ENCODE results near the gene OR13A1.
"Not testable (repeated sequence)": the region's sequence is repeated elsewhere in the genome, so short reads cannot be mapped to it uniquely, and the experiment has no call there.

The OR13A1 gene, protein sequence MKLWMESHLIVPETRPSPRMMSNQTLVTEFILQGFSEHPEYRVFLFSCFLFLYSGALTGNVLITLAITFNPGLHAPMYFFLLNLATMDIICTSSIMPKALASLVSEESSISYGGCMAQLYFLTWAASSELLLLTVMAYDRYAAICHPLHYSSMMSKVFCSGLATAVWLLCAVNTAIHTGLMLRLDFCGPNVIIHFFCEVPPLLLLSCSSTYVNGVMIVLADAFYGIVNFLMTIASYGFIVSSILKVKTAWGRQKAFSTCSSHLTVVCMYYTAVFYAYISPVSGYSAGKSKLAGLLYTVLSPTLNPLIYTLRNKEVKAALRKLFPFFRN

DNA sequence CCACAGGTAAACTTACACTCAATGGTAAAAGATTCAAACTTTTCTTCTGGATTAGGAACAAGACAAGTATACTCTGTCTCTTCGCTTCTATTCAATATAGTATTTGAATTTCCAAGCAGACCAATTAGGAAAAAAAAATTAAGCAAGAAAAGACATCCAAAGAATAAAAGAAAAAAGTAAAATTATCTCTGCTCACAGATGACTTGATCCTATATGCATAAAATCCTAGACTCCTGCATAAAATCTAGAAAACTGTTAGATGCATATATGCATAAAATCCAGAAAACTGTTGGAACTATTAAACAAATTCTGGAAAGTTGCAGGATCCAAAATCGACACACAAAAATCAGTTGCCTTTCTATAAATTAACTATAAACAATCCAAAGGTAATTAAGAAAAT lies at the start of gene OR13A1:
Gene OR13A1, minus strand, starts transcription at position 101 of the 400 bp plus-strand sequence. CDS start 11,186 bp downstream, outside the sequence.
- no peak for FAIRE-seq

DNA sequence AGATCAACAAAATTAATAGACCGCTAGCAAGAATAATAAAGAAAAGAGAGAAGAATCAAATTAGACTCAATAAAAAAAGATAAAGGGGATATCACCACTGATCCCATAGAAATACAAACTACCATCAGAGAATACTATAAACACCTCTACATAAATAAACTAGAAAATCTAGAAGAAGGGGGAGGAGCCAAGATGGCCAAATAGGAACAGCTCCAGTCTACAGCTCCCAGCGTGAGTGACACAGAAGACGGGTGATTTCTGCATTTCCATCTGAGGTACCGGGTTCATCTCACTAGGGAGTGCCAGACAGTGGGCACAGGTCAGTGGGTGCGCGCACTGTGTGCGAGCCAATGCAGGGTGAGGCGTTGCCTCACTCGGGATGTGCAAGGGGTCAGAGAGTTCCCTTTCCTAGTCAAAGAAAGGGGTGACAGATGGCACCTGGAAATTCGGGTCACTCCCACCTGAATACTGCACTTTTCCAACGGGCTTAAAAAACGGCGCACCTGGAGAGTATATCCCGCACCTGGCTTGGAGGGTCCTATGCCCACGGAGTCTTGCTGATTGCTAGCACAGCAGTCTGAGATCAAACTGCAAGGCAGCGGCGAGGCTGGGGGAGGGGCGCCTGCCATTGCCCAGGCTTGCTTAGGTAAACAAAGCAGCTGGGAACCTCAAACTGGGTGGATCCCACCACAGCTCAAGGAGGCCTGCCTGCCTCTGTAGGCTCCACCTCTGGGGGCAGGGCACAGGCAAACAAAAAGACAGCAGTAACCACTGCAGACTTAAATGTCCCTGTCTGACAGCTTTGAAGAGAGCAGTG lies 46.8 kb upstream of the OR13A1 start:
- FAIRE-seq, result not testable (repeated sequence)

DNA sequence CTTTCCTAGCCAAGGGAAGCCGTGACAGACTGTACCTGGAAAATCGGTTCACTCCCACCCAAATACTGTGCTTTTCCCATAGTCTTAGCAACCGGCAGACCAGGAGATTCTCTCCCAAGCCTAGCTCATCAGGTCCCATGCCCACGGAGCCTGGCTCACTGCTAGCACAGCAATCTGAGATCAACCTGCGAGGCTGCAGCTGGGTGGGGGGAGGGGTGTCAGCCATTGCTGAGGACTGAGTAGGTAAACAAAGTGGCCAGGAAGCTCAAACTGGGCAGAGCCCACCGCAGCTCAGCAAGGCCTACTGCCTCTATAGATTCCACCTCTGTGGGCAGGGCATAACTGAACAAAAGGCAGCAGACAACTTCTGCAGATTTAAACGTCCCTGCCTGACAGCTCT lies 43.6 kb upstream of the OR13A1 start:
- not testable (repeated sequence) for FAIRE-seq

- FAIRE-seq, result no peak
Observed at GRCh38 chr10:45355494-45355893, 40.1 kb upstream of the OR13A1 start.

DNA sequence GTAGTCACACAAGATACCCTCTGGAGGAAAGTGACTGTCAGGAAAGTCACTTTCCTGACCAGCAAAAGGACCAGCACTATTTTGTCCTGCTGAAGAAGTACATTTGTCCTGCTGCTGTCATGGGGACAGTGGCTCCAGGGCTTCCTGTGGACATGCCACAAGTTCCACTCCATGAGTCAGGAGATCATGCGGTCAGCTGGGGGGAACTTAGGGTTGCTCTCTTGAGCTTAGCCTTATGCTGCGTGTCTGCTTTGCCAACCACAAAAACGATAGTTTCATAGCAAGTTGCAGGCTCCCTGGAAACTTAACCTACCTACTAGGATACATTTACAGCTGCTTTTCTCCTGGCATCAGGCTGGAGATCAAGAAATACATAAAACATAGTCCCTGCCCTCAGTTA lies 38.9 kb upstream of the OR13A1 start:
- FAIRE-seq, result no peak

DNA sequence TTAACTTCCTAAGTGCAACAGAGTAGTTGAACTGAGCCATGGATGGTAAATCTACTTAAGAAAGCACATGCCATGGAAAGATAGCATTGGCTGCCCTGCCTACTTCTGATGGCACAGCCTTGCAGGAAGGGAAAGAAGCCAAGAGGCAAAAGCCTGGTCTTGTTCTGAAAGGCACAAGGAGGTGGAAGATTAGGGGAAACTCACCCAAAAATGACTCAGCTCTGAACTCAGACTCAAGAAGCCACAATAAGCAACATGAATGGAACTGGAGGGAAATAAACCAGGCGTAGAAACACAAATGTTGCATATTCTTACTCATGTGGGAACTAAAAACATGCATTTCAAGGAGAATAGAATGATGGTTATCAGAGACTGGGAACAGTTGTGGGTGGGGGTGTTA lies 37.8 kb upstream of the OR13A1 start:
- no peak for FAIRE-seq

DNA sequence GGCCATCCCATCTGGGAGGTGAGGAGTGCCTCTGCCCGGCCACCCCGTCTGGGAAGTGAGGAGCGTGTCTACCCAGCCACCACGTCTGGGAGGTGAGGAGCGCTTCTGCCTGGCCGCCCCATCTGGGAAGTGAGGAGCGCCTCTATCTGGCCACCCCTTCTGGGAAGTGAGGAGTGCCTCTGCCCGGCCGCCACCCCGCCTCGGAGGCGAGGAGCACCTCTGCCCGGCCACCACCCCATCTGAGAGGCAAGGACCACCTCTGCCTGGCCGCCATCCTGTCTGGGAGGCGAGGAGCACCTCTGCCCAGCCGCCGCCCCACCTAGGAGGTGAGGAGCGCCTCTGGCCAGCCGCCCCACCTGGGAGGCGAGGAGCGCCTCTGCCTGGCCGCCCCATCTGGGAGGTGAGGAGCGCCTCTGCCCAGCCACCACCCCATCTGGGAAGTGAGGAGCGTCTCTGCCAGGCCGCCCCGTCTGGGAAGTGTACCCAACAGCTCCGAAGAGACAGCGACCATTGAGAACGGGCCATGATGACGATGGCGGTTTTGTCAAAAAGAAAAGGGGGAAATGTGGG lies 32.9 kb upstream of the OR13A1 start:
- not testable (repeated sequence) for FAIRE-seq

GRCh38 chr10:45347464-45347863 lies 32.1 kb upstream of the OR13A1 start:
- not testable (repeated sequence) for FAIRE-seq

DNA sequence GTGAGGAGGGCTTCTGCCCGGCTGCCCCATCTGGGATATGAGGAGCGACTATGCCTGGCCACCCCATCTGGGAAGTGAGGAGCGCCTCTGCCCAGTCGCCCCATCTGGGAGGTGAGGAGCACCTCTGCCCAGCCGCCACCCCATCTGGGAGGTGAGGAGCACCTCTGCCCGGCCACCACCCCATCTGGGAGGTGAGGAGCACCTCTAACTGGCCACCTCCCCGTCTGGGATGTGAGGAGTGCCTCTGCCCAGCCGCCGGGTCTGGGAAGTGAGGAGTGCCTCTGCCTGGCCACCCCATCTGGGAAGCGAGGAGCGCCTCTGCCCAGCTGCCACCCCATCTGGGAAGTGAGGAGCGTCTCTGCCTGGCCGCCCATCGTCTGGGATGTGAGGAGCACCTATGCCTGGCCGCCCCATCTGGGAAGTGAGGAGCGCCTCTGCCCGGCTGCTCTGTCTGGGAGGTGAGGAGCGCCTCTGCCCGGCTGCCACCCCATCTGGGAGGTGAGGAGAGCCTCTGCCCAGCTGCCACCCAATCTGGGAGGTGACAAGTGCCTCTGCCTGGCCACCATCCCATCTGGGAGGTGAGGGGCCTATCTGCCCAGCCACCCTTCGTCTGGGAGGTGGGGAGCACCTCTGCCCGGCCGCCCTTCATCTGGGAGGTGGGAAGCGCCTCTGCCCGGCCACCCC lies 31.4 kb upstream of the OR13A1 start:
- not testable (repeated sequence) for FAIRE-seq

DNA sequence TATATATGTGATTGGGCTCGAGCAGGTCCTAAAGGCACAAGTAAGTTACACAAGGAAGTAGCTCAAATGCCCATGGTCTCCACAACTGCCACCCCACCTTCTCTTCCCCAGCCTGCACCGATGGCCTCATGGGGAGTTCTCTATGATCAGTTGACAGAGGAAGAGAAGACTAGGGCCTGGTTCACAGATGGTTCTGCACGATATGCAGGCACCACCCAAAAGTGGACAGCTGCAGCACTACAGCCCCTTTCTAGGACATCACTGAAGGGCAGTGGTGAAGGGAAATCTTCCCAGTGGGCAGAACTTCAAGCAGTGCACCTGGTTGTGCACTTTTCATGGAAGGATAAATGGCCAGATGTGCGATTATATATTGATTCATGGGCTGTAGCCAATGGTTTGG lies 25.0 kb upstream of the OR13A1 start:
- not testable (repeated sequence) for FAIRE-seq

DNA sequence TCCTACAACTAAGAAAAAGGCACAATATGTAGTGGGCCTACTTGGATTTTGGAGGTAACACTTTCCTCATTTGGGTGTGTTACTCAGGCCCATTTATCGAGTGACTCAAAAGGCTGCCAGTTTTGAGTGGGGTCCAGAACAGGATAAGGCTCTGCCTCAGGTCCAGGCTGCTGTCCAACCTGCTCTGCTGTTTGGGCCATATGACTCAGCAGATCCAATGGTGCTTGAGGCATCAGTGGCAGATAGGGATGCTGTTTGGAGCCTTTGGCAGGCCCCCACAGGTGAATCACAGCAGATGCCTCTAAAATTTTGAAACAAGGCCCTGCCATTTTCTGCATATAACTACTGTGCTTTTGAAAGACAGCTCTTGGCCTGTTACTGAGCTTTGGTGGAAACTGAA lies 24.5 kb upstream of the OR13A1 start:
- FAIRE-seq, result no peak

DNA sequence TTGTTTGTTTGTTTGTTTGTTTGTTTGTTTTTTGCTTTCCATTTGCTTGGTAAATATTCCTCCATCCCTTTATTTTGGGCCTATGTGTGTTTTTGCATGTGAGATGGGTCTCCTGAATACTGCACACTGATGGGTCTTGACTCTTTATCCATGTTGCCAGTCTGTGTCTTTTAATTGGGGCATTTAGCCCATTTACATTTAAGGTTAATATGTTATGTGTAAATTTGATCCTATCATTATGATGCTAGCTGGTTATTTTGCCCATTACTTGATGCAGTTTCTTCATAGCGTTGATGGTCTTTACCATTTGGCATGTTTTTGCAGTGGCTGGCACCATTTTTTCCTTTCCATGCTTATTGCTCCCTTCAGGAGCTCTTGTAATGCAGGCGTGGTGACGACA lies 16.4 kb upstream of the OR13A1 start:
- not testable (repeated sequence) for FAIRE-seq

GRCh38 chr10:45326864-45327263 lies 11.5 kb upstream of the OR13A1 start:
- FAIRE-seq, result not testable (repeated sequence)

- no peak for FAIRE-seq
Observed at GRCh38 chr10:45325116-45325515, 9.7 kb upstream of the OR13A1 start.

DNA sequence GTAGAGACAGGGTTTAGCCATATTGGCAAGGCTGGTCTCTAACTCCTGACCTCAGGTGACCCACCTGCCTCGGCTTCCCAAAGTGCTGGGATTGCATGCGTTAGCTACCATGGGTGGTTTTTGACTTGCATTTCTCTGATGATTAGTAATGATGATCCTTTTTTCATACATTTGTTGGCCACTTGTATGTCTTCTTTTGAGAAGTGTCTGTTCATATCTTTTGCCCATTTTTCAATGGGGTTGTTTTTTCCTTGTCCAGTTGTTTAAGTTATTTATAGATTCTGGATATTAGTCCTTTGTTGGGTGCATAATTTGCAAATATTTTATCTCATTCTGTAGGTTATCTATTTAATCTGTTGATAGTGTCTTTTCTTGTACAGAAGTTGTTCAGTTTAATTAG lies 4.3 kb upstream of the OR13A1 start:
- FAIRE-seq, result no peak

DNA sequence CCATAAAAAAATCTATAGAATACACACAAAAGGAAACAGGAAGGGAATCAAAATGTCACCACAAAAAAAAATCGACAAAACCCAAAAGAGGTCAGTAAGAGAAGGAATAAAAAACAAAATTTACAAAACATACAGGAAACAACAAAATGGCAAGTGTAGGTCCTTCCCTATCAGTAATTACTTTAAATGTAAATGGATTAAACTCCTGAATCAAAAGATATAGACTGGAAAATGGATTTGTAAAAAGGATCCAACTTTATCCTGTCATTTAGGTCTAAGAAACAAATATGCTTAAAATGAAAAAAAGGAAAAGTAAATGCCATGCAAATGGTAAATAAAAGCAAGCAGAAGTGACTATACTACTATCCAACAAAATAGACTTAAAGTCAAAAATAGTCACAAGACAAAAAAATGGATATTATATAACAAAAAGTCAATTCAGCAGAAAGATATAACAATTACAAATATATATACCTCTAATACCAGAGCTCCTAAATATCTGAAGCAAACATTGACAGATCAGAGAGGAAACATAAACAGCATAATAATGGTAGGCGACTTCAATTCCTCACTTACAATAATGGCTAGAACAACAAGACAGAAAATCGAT lies 2.0 kb downstream of the OR13A1 start:
- FAIRE-seq, result no peak

- FAIRE-seq, result no peak
Observed at GRCh38 chr10:45308707-45309106, 6.7 kb downstream of the OR13A1 start.

DNA sequence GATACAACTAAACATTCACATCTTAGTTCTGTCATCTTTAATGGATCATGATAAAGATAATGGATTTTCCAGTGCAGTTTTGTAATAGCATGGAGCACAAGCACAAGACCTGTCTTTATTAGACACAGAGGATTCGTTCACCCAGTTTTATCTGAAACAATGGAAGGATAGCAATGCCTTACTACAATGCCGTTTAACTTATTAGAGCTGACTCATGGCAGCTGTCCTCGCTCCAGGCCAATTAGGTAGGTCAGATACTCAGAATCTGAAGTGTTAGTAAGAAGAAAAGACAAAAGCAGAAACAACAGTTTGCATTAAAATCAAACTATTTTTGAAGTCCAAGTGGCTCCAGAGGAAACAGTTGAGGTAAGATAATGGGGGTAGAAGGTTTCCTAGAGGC lies 12.8 kb downstream of the OR13A1 start:
- FAIRE-seq, result no peak

- not testable (repeated sequence) for FAIRE-seq
Observed at GRCh38 chr10:45298341-45298955, 17.0 kb downstream of the OR13A1 start.

- FAIRE-seq, result no peak
Observed at GRCh38 chr10:45294681-45295080, 20.7 kb downstream of the OR13A1 start.

- FAIRE-seq, result no peak
Observed at GRCh38 chr10:45286980-45287379, 28.4 kb downstream of the OR13A1 start.

GRCh38 chr10:45282061-45282460 lies 33.3 kb downstream of the OR13A1 start:
- no peak for FAIRE-seq
